ENCODE results near the gene SPEM1.

- TF ChIP-seq FOXM1 (IDR thresholded peaks at IDR 0.05; ENCODE audit: borderline replicate concordance), result no peak
- TF ChIP-seq PKNOX1 (IDR thresholded peaks at IDR 0.05), result no peak
These were observed 39.9 kb downstream of the SPEM1 start for GRCh38 chr17:7459961-7460545.

Data from HEK293T (cell line).